Stimulated activated CD4-positive, alpha-beta T cell treated with anti-CD3 and anti-CD28 coated beads, Interleukin-15, amount 100 ng/mL, for 1 hour (primary cell): ENCODE measurements around the gene NPHP4.

Experiments
- DNase-seq, 2 donors: peaks; one replicate each; pipeline ENCODE4 v3.0.0-alpha.2; 2020; ENCODE audit warnings: low read depth in 1 of 2, low spot score in 1 of 2

The NPHP4 gene

GRCh38 chr1:5951846-5952410 lies 40.3 kb downstream of the NPHP4 start:
- DNase-seq: no peak

GRCh38 chr1:5950994-5951785 lies 41.0 kb downstream of the NPHP4 start:
- DNase-seq: no peak

- no peak for DNase-seq
Observed at GRCh38 chr1:5950201-5950895, 41.9 kb downstream of the NPHP4 start.

GRCh38 chr1:5949761-5950100 lies 42.5 kb downstream of the NPHP4 start:
- DNase-seq: no peak

- no peak for DNase-seq
Observed at GRCh38 chr1:5949085-5949760, 43.0 kb downstream of the NPHP4 start.

GRCh38 chr1:5948681-5949005 lies 43.6 kb downstream of the NPHP4 start:
- DNase-seq: no peak

- DNase-seq: no peak
Observed at GRCh38 chr1:5947978-5948680, 44.1 kb downstream of the NPHP4 start.

GRCh38 chr1:5947071-5947821 lies 45.0 kb downstream of the NPHP4 start:
- no peak for DNase-seq

- no peak for DNase-seq
Observed at GRCh38 chr1:5945445-5945844, 46.8 kb downstream of the NPHP4 start.

GRCh38 chr1:5944843-5945167 lies 47.4 kb downstream of the NPHP4 start:
- no peak for DNase-seq

GRCh38 chr1:5944154-5944842 lies 47.9 kb downstream of the NPHP4 start:
- no peak for DNase-seq

GRCh38 chr1:5943343-5944124 lies 48.7 kb downstream of the NPHP4 start:
- no peak for DNase-seq

- DNase-seq: no peak
Observed at GRCh38 chr1:5941671-5942070, 50.6 kb downstream of the NPHP4 start.

GRCh38 chr1:5940723-5941407 lies 51.4 kb downstream of the NPHP4 start:
- no peak for DNase-seq

GRCh38 chr1:5939271-5940170 lies 52.7 kb downstream of the NPHP4 start:
- DNase-seq: no peak

- DNase-seq: no peak
Observed at GRCh38 chr1:5938101-5938646, 54.1 kb downstream of the NPHP4 start.

- DNase-seq: no peak
Observed at GRCh38 chr1:5937373-5937857, 54.8 kb downstream of the NPHP4 start.
